Effector memory CD8-positive, alpha-beta T cell (primary cell): Measurements from ENCODE around the gene ZXDB.
"Not testable (repeated sequence)": the region's sequence is repeated elsewhere in the genome, so short reads cannot be mapped to it uniquely, and the experiment has no call there.

Source experiments
- ATAC-seq: fragments of 150-1000 bp; cut with Tn5 transposase; replicated peaks from 2 replicates; pipeline ENCODE4 v1.10.0; 2021; ENCODE audit warnings: mild to moderate bottlenecking, moderate library complexity
- DNase-seq, 3 experiments: peaks; one replicate each; pipeline ENCODE4 v3.0.0; 2021
- H3K27ac Mint-ChIP-seq, 2 donors: one replicate each; pipeline ENCODE4 v1.8.0; 2022; ENCODE audit warnings: mild to moderate bottlenecking in 2 of 2, mixed read lengths in 2 of 2, moderate library complexity in 2 of 2
- H3K27me3 Mint-ChIP-seq, 2 donors: one replicate each; pipeline ENCODE4 v1.8.0; 2022; ENCODE audit warnings: mixed read lengths in 2 of 2
- H3K36me3 Mint-ChIP-seq: one replicate; pipeline ENCODE4 v1.8.0; 2022; ENCODE audit warnings: mild to moderate bottlenecking, moderate library complexity, mixed read lengths; ENCODE audit not compliant: insufficient read depth
- H3K4me1 Mint-ChIP-seq, 2 donors: one replicate each; pipeline ENCODE4 v1.8.0; 2022; ENCODE audit warnings: low read depth in 2 of 2, mixed read lengths in 2 of 2
- H3K4me3 Mint-ChIP-seq, 2 donors: one replicate each; pipeline ENCODE4 v1.8.0; 2022; ENCODE audit warnings: mild to moderate bottlenecking in 2 of 2, mixed read lengths in 2 of 2, moderate library complexity in 2 of 2
- H3K9me3 Mint-ChIP-seq, 2 donors: one replicate each; pipeline ENCODE4 v1.8.0; 2022; ENCODE audit warnings: mixed read lengths in 2 of 2
- total RNA-seq, 9 experiments: gene quantifications; one replicate each; lab custom pipeline; 2026; lab: John Stamatoyannopoulos, UW

Gene ZXDB
- 10.5 to 43.1 (median 23.4) reads per million in 9 experiments for total RNA-seq

DNA sequence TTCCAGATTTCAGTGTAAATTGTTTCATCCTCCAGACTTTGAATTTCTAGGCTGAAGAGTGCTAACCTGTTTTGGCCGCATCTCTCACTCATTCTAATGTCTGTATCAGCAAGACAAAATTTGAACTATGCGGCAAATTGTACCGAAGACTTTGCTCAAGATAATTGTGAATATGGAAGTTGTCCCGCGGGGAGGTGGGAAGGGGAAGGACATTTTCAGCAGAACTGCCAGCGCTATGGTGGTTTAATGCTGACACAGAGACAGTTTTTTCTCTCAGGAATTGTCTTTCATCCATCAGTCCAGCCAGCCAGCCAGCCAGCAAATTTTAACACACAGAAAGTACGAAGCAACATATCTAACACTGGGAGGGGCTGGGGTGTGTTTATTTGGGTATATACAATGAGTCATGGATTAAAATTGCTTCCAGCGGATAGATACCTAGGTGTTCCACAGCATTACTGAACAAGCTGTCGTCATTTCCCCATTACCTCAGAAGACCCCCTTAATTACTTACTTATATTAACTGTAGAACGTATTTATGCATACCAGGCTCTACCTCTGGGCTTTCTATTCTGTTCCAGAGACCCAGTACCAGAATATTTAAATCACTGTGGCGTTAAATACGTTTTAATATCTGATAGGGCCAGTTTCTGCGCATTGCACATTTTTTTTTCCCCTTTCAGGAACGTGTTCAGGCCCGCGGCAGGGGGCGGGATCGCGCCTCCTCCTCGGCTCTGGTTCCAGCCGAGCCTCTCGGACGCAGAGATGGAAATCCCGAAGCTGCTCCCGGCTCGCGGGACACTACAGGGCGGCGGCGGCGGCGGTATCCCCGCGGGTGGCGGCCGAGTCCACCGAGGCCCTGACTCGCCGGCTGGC, at the start of gene ZXDB:
TSS of gene ZXDB (plus strand) at position 728 of the 876 bp plus-strand sequence. CDS start at position 766, 38 bp downstream.
- H3K27ac Mint-ChIP-seq: peak within 1 kb of the TSS; percentile 89 to 97
- not testable (repeated sequence) for H3K36me3 Mint-ChIP-seq, H3K27me3 Mint-ChIP-seq, H3K9me3 Mint-ChIP-seq
- peaks cover 14 to 19% of the 10 kb centered on the region in 2 donors for H3K4me1 Mint-ChIP-seq
- H3K4me3 Mint-ChIP-seq: peak within 1 kb of the TSS; percentile 79 to 86
- DNase-seq (peak in 2 of 3 experiments; percentile 3 to 8), ATAC-seq (peak; percentile 62)

DNA sequence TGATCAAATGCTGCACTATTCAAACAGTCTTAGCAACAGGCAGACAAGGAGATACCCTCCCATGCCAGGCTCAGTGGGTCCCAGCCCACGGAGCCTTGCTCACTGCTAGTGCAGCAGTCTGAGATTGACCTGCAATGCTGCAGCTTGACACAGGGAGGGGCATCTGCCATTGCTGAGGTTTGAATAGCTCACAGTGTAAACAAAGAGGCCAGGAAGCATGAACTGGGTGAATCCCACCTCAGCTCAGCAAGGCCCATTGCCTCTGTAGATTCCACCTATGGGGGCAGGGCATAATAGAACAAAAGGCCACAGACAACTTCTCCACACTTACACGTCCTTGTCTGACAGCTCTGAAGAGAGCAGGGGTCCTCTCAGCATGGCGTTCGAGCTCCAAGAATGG, 26.6 kb upstream of the ZXDB start:
- H3K4me3 Mint-ChIP-seq: no peak overlapping the region
- DNase-seq (no peak), ATAC-seq (no peak)
- H3K27me3 Mint-ChIP-seq: peaks cover 6 to 8% of the 10 kb centered on the region in 2 donors
- no peaks in the 10 kb centered on the region for H3K4me1 Mint-ChIP-seq
- H3K36me3 Mint-ChIP-seq: no peaks in the 10 kb centered on the region
- H3K27ac Mint-ChIP-seq: no peak overlapping the region
- no peaks in the 10 kb centered on the region for H3K9me3 Mint-ChIP-seq

DNA sequence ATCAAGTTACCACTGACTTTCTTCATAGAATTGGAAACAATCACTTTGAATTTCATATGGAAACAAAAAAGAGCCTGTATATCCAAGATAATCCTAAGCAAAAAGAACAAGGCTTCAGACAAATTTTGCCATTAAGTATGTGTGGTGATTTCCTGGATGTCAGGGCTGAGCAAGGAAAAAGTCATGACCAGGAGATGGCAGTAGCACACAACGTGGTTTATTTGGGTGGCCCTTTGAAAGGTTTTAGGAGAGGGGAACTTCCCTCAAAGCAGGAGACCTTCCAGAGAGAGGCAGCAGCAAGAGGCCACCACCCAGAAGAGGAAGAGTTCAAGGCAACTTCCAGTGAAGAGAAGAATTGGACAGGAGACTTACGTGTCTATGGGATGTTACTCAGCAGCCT, 18.1 kb upstream of the ZXDB start:
- H3K4me1 Mint-ChIP-seq: peaks cover 0 to 3% of the 10 kb centered on the region in 2 donors
- DNase-seq (peak; percentile 1 to 7 (median 4)), ATAC-seq (no peak)
- no peaks in the 10 kb centered on the region for H3K9me3 Mint-ChIP-seq
- H3K4me3 Mint-ChIP-seq: no peak overlapping the region
- no peaks in the 10 kb centered on the region for H3K27me3 Mint-ChIP-seq
- H3K36me3 Mint-ChIP-seq: no peaks in the 10 kb centered on the region
- no peak overlapping the region for H3K27ac Mint-ChIP-seq

DNA sequence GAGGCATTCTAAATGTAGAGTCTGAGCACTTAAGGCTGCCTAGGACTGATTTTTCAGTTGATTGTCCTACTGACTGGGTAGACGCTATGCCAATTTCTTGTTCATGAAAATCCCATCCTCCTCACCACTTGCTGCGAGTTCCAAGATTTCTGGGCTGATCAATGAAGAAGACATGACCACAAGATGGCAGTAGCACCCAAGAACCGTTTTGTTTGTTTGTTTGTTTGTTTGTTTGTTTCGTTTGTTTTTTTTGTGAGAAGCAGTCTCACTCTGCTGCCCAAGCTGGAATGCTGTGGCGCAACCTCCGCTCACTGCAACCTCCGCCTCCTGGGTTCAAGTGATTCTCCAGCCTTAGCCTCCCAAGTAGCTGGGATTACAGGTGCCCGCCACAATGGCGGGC, 8.9 kb upstream of the ZXDB start:
- not testable (repeated sequence) for H3K9me3 Mint-ChIP-seq, H3K4me3 Mint-ChIP-seq, H3K27me3 Mint-ChIP-seq, H3K4me1 Mint-ChIP-seq, H3K36me3 Mint-ChIP-seq, ATAC-seq, DNase-seq
- H3K27ac Mint-ChIP-seq: peak overlapping the region in 1 of 2 donors; percentile 41

DNA sequence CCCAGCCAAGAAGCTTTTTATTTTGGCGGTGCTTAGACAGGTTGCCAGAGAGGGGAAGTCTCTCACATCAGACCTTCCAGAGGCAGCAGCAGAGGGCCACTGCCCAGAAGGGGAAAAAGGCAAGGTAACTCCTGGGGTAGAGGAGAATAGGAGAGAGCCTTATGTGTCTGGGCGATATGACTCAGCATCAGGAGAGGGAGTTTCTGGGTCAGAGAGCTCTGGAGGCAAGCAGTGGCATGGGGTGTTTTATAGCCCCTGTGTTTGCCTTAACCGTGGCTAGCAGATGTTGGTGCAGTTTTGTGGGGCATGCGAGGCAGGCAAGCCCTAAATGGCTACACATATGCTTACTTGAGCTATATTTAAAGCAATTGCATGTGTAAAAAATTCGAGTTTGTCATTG, 8.3 kb upstream of the ZXDB start:
- no peaks in the 10 kb centered on the region for H3K4me1 Mint-ChIP-seq

DNA sequence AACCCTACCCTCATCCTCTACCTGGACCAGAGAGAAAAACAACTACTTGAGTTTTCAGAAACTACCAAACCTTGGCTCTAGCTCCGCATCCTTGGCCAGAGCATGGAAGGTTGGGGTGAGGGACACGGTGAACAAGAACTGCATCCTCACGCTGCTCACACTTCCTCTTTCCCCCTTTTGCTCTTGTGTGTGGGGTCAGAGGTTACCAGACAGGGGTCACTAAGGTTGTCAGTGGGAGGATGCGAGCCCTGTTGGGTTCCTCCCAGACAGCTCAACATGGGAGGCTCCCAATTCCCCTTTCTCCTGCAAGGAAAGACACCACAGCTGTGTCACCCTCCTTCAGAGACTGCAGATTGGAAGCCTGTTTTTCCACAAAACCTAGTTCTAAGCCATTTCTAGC, 5.5 kb upstream of the ZXDB start:
- Mint-ChIP-seq H3K36me3 (no peaks in the 10 kb centered on the region), H3K27me3 (no peaks in the 10 kb centered on the region), H3K27ac (no peak overlapping the region), H3K4me1 (no peaks in the 10 kb centered on the region), H3K4me3 (no peak overlapping the region), H3K9me3 (no peaks in the 10 kb centered on the region)
- DNase-seq: no peak
- no peak for ATAC-seq

More for the DNA sequence above, 8.3 kb upstream of the ZXDB start:
- H3K27ac Mint-ChIP-seq: peak overlapping the region in 1 of 2 donors; percentile 41
- no peaks in the 10 kb centered on the region for H3K27me3 Mint-ChIP-seq
- no peaks in the 10 kb centered on the region for H3K9me3 Mint-ChIP-seq
- H3K36me3 Mint-ChIP-seq: peaks cover 2% of the 10 kb centered on the region
- DNase-seq (no peak), ATAC-seq (no peak)
- H3K4me3 Mint-ChIP-seq: no peak overlapping the region

DNA sequence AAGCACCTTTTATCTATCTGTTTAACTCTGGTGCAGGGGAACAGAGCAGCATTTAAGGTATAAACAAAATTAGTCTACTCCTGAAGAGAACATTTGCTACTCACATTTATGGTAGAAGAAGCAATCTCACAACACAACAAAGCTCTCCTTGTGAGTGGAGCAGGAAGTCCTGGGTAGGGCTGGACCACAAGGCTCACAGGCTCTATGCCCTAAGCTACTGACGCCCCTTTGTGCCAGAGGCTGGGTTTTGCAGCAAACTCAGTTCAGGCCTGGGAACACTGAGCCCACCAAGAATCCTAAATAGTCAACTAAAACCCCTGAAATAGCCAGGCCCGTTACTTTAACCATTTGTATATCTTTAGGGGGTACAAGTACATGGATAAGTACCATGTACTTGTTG, 4.7 kb upstream of the ZXDB start:
- DNase-seq (no peak), ATAC-seq (no peak)
- no peak overlapping the region for H3K4me3 Mint-ChIP-seq
- no peaks in the 10 kb centered on the region for H3K4me1 Mint-ChIP-seq
- H3K36me3 Mint-ChIP-seq: no peaks in the 10 kb centered on the region
- H3K27me3 Mint-ChIP-seq: no peaks in the 10 kb centered on the region
- H3K9me3 Mint-ChIP-seq: no peaks in the 10 kb centered on the region
- no peak overlapping the region for H3K27ac Mint-ChIP-seq

DNA sequence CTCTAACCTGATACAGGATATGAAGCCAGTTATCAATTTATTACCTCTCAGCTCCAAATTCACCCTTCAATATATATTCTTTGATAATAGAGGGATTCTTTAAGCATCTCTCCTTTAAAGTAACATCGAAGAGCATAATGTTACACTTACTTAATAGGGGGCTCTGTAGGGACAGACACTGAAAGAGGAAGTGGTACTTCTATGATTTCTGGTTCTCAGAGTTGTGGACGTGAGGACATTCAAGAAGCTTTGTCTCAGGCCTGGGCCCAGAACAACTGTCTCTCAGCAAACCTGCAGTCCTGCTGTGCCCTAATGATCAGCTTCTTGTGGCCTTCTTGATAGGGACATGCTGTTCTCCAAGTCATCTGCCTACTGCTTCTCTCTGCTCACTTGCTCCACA, 4.2 kb upstream of the ZXDB start:
- Mint-ChIP-seq H3K4me1 (no peaks in the 10 kb centered on the region), H3K36me3 (no peaks in the 10 kb centered on the region), H3K4me3 (no peak overlapping the region), H3K9me3 (no peaks in the 10 kb centered on the region), H3K27ac (no peak overlapping the region), H3K27me3 (no peaks in the 10 kb centered on the region)
- DNase-seq: no peak
- ATAC-seq: no peak

DNA sequence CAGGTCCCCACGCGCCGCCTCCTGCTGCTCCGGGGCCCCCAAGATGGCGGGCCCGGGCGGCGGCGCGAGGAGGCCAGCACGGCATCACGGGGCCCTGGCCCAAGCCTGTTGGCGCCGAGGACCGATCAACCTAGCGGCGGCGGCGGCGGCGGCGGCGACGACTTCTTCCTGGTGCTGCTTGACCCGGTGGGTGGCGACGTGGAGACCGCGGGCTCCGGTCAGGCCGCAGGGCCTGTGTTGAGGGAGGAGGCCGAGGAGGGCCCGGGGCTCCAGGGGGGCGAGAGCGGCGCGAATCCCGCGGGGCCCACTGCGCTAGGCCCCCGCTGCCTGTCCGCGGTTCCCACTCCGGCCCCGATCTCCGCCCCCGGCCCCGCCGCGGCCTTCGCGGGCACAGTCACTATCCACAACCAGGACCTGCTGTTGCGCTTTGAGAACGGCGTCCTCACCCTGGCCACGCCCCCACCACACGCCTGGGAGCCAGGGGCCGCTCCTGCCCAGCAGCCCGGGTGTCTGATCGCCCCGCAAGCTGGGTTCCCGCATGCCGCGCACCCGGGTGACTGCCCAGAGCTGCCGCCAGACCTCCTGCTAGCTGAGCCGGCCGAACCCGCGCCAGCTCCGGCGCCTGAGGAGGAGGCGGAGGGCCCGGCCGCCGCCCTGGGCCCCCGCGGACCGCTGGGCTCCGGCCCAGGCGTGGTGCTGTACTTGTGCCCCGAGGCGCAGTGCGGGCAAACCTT, 516 bp downstream of the ZXDB start:
- H3K9me3 Mint-ChIP-seq, H3K36me3 Mint-ChIP-seq, H3K27me3 Mint-ChIP-seq: not testable (repeated sequence)
- peak overlapping the region in 1 of 2 donors; percentile 97 for H3K27ac Mint-ChIP-seq
- peaks cover 18 to 22% of the 10 kb centered on the region in 2 donors for H3K4me1 Mint-ChIP-seq
- ATAC-seq (peak; percentile 72), DNase-seq (peak; percentile 8 to 35 (median 16))
- peak overlapping the region; percentile 48 to 66 for H3K4me3 Mint-ChIP-seq

DNA sequence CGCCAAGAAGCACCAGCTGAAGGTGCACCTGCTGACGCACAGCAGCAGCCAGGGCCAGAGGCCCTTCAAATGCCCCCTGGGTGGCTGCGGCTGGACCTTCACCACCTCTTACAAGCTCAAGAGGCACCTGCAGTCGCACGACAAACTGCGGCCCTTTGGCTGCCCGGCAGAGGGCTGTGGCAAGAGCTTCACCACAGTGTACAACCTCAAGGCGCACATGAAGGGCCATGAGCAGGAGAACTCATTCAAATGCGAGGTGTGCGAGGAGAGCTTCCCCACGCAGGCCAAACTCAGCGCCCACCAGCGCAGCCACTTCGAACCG, 1.0 kb downstream of the ZXDB start:
- H3K36me3 Mint-ChIP-seq, H3K27me3 Mint-ChIP-seq, H3K9me3 Mint-ChIP-seq: not testable (repeated sequence)
- H3K4me1 Mint-ChIP-seq: peaks cover 18 to 22% of the 10 kb centered on the region in 2 donors
- ATAC-seq (peak; percentile 35), DNase-seq (peak in 2 of 3 experiments; percentile 1 to 3)
- peak overlapping the region; percentile 48 to 66 for H3K4me3 Mint-ChIP-seq
- peak overlapping the region in 1 of 2 donors; percentile 15 for H3K27ac Mint-ChIP-seq

DNA sequence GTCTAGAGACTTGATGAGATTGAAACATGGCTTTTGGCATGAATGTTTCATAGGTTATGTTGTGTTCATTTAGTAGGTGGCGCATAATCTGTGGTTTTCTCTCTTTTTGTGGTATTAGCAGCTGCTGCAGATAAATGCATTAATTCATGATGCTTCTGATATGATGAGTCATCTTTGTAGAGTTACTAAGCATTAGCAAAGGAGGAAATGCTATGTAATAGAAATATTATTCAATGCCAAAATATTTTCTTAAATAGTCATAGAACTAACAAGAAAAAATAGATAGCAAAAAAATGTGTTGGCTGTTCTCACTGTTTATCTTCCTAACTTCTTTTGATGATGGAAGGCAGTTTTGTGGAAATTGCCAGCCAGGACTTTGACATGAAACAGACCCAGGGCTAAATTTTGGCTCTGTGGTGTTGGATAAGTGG, 3.6 kb downstream of the ZXDB start:
- ATAC-seq: peak; percentile 26
- H3K4me1 Mint-ChIP-seq: peaks cover 18 to 28% of the 10 kb centered on the region in 2 donors

DNA sequence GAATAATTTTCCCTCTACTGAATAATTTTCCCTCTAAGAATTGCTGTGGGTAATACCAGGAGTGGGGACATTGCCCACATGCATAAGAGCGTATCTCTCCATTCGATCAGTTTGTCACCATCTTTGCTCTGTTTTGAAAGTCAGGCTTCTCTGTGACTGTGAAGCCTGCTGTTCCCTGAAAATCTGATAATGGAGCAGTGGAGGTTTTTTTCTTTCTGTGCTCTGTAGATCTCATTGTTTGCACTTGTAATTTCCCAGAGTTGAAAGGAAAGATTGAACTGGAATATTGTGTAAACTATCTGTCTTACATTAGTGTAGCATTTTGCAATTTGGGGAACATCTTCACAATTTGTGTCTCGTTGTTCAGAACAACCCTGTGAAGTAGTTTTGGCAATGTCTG, 4.3 kb downstream of the ZXDB start:
- H3K4me3 Mint-ChIP-seq: peak overlapping the region; percentile 57 to 73

More for the DNA sequence above, 3.6 kb downstream of the ZXDB start:
- H3K9me3 Mint-ChIP-seq: no peaks in the 10 kb centered on the region
- H3K27me3 Mint-ChIP-seq: no peaks in the 10 kb centered on the region
- peak overlapping the region; percentile 72 to 73 for H3K4me3 Mint-ChIP-seq
- peak overlapping the region in 1 of 2 donors; percentile 23 for H3K27ac Mint-ChIP-seq
- peaks cover 4% of the 10 kb centered on the region for H3K36me3 Mint-ChIP-seq
- no peak for DNase-seq

DNA sequence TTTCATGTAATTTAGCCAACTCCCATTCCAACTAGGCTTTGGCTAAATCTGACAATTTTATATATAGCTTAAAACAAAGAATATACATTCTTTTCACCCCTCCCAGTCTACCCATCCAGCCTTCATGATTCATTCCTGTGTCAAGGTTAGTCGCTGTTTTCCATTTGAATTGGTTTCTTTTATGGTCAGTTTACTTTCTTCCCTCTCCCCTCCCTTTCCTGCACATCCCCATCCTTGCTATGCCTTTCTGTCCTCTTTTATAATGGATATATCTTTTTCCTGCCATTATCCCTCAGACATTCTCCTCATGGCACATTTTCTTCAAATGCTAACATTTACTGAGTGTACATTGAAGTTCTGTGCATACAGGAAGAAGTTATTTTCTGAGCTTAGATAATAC, 4.7 kb downstream of the ZXDB start:
- no peak for DNase-seq
- Mint-ChIP-seq H3K27ac (no peak overlapping the region), H3K27me3 (no peaks in the 10 kb centered on the region), H3K36me3 (peaks cover 4% of the 10 kb centered on the region), H3K4me1 (peaks cover 18 to 28% of the 10 kb centered on the region in 2 donors), H3K4me3 (peak overlapping the region; percentile 57 to 73), H3K9me3 (no peaks in the 10 kb centered on the region)
- no peak for ATAC-seq

More for the DNA sequence above, 4.3 kb downstream of the ZXDB start:
- peaks cover 18 to 28% of the 10 kb centered on the region in 2 donors for H3K4me1 Mint-ChIP-seq
- no peaks in the 10 kb centered on the region for H3K9me3 Mint-ChIP-seq
- H3K27ac Mint-ChIP-seq: no peak overlapping the region
- ATAC-seq (no peak), DNase-seq (no peak)
- H3K36me3 Mint-ChIP-seq: peaks cover 4% of the 10 kb centered on the region
- H3K27me3 Mint-ChIP-seq: no peaks in the 10 kb centered on the region
